Urothelium cell line (cell line): Measurements from ENCODE around the gene MSI2.

Source experiments
- DNase-seq: peaks from one replicate; pipeline ENCODE4 v3.0.0; 2011; ENCODE audit warnings: low spot score, mixed read lengths
- FAIRE-seq: peaks from 2 replicates; lab custom pipeline; 2011; peaks lifted over from hg19 to GRCh38; lab: Jason Lieb, UNC

MSI2 gene

DNA sequence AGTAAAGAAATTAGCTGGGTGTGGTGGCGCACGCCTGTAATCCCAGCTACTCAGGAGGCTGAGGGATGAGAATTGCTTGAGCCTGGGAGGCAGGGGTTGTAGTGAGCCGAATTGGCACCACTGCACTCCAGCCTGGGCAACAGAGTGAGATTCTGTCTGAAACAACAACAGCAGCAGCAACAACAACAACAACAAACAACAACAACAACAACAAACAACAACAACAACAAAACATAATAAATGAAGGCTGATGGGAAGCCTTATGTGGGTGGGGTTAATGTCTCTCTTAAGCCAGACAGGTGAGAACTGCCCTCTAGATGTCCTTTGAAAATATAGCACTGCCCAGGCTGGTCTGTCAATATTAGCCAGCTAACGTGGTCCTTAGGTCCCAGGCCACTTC, 107.3 kb downstream of the MSI2 start:
- FAIRE-seq, result no peak

GRCh38 chr17:57363998-57364643, 107.8 kb downstream of the MSI2 start:
- no peak for DNase-seq
- no peak for FAIRE-seq

More for the DNA sequence above, 107.3 kb downstream of the MSI2 start:
- no peak for DNase-seq

GRCh38 chr17:57365420-57365819, 109.1 kb downstream of the MSI2 start:
- DNase-seq, result no peak
- FAIRE-seq, result no peak

GRCh38 chr17:57366177-57366557, 109.8 kb downstream of the MSI2 start:
- no peak for FAIRE-seq
- no peak for DNase-seq

DNA sequence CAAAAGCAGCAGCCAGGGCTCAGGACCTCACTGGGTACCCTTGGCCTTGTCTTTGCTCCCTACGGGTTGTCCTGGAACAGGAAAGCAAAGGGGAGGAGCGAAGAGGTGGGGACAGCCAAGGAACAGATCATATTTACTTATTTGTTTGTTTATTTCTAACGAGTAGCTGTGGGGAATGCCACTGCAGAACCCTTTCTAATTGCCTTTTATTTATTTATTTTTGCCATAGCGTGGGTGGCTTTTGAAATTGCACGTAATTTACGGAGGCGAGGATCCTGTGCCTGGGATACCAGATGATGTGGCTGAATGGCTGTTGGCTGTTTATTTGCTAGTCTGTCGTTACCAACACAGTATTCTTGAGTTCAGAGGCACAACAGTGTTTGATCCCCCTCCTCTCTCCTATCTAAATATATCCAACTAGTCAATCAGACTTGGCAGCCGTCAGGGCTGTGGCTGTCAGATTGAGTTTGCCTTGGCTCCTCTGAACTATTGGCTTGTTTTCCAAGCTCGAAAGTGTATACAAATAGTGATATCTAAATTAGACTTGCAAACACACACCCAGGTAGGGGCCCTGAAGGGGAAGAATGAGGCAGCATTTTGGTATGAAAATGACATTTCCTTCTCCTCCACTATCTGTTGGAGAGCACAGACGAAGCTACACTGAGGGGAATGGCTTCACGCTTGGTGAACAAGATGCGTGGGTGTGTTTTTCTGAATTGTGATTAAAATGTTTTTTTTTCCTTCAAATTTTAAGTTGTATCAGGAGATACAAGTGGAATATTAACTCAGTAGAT, 110.4 kb downstream of the MSI2 start:
- FAIRE-seq (no peak), DNase-seq (no peak)

DNA sequence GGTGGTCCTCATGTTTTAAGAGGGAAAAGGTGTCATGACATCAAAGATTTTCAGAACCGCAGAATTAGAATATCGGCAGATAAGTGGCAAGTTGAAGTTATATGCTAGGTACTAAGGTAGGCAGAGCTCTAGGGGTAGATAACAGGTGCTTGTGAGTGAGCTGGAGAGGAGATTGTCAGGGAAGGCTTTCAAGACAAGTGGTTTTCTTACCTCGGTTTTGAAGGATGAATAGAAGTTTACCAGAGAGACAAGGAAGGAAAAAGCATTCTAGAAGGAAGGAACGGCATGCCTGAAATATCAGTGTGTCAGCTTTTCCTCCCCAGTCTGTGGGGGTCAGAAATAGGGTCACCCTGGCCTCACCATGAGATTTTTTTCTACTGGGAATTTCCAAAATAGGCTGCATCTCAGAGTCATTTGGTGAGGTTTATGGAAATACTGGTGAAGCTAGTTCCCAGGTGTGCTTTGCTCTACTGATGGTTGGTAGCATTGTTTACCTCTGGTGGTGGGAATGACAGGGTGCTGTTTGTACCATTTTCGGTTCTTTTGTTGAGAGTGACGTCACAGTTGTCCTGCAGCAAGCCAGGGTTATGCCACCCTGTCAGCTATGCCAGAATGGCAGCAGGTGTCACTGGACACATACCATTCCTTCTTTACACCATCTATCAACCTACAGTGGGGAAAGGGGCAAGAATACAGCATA, 112.5 kb downstream of the MSI2 start:
- DNase-seq (no peak), FAIRE-seq (no peak)

DNA sequence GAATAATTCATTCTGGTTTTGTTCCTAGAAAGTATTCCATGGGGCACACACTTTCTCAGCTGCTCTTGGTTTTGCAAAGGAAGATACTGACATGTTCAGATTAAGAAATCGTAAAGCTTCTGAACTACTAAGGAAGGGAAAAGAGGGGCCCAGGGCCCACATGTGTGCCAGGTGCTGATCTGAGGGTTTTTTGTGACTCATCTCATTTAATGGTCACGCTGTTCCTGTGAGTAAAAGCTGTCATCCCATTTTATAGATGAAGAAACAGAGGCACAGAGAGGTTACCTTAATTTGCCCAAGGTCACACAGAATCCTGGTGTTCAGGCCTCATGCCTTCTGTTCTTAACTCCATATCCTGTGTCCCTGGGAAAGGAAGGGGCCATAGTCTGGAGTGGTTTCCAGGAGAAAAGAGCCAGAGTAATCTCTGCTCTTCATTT, 113.2 kb downstream of the MSI2 start:
- no peak for DNase-seq
- no peak for FAIRE-seq

GRCh38 chr17:57370037-57370581, 113.8 kb downstream of the MSI2 start:
- no peak for FAIRE-seq
- DNase-seq, result peak; percentile 35

DNA sequence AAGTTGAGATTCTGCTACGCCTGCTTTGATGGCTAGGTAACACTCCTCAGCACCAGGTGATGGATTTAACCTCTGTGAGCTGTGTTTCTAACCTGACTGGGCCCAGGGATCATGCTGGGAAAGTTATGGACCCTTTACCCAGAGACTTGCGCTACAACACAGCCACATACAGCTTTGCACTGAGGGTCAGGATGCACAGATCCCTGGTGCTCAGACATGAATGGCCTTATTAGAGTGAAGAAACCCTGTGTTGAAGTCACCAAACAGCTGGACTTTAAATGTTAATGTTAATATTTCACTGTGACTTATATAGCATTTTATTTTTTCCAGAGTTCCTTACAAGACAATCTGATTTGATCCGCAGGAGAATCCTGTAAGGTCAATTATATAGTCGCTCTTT, 114.3 kb downstream of the MSI2 start:
- DNase-seq (no peak), FAIRE-seq (no peak)

DNA sequence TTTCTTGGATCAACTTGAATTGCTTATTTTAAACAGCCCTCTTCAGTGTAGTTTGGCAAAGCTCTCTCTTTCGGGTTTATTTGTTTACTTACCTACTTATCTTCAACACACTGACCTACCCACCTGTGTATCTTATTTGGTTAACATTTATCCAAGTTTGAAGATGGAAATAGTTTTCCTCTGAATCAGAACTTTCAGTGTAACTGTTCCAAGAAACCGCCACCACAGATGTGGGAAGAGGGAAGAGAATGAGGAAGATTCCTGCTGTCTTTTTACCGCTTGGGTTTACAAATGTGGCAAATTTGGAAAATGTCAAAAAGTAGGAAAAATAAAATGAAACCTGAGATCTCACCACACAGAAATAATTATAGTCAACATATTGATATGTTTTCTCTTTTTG, 115.8 kb downstream of the MSI2 start:
- DNase-seq (peak; percentile 44), FAIRE-seq (no peak)

DNA sequence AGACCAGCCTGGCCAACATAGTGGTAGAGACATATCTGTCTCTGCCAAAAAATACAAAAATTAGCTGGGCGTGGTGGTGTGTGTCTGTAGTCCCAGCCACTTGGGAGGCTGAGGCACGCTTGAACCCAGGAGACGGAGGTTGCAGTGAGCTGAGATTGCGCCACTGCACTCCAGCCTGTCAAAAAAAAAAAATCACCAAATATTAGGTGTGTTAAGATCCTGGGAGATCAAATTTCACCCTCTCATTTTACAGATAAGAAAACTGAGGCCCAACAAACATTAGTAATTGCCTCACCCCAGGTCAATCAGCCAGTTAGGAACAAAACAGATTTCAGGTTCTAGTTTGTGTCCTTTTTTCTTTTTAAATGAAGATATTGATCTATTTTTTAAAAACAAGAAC, 116.7 kb downstream of the MSI2 start:
- FAIRE-seq (no peak), DNase-seq (no peak)

DNA sequence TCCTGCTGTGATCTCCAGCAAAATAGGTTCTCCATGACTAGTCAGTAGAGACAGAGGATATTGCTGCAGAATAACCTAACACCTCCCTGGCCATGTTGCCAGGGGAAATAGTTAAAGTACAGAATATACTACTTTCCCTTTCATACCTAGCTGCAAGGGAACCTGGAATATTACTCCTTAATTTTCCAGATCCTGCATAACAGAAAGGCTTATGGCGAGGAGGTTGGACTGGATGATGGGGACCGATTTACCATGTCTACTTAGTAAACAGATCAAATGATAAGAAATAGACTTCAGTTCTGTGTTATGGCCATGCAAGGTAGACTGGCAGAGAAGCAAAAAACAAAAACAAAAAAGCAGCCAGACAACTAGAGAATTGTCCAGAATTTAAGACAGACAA, 117.4 kb downstream of the MSI2 start:
- DNase-seq (no peak), FAIRE-seq (no peak)

- DNase-seq (no peak), FAIRE-seq (no peak)
These were observed 118.9 kb downstream of the MSI2 start for GRCh38 chr17:57375040-57375769.

DNA sequence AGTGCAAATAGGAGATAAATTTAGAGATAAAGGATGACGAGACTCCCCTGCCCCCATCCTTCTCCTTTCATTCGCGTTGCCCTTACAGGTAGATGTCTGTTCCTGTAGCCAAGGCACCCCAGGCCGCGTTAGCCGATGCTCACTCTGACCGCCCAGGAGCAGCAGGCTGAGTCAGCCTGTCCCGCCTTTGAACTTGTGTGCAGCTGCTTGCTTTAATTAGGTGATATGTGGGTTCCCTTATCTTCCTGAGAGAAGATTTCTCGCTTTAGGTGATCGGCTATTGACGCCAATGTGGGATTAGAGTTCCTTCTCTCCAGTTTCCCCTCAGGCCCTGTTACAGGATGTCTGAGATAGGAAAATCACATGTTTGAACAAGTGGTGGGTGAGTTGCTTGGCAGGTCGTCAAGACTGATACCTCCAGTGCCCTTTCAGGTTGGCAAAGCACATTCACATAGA, 119.5 kb downstream of the MSI2 start:
- DNase-seq (no peak), FAIRE-seq (no peak)

DNA sequence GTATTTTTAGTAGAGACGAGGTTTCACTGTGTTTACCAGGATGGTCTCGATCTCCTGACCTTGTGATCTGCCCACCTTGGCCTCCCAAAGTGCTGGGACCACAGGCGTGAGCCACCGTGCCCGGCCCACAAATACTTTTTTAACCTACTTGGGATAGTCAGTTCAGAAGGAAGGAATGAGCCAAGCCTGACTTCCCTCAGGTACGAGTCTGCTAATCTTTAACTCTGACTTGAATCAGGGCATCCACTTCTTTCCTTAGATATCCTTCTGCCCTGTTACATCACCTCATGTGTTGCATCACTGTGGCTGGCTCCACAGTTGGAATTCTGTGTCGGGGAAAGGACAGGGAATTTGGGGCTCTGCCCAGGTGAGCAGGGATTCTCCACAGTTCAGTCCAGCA, 120.8 kb downstream of the MSI2 start:
- FAIRE-seq, result no peak
- DNase-seq, result no peak

DNA sequence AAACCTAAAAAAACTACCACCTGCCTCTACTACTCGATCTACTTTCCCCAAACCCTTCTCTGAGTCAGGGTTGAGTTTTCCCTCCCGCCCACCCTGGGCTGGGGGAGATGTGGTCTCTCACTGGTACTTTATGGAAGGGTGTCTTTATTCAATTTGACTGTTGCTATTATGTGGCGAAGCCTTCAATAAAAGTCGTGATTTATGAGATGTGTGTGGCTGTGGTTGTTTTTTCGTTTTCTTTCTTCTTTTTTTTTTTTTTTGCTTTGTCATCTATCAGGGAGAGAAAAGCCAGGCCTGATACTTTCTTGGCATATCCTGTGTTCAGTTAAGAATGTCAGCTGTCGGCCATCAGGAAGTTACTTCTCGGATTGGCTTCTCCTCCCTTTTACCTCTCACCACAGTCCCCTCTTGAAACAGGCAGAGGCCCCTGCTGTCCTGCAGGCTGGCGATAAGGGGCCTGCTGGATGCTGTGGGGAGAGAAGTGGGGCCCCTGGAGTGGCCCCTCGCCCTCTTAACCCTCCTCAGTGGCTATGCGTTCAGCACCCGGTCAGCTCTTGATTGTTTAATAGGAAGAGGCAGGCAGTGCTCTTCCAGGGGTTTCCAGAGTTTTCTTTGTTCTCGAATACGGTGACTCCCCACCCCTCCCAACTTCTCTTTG, 123.0 kb downstream of the MSI2 start:
- FAIRE-seq (no peak), DNase-seq (no peak)

DNA sequence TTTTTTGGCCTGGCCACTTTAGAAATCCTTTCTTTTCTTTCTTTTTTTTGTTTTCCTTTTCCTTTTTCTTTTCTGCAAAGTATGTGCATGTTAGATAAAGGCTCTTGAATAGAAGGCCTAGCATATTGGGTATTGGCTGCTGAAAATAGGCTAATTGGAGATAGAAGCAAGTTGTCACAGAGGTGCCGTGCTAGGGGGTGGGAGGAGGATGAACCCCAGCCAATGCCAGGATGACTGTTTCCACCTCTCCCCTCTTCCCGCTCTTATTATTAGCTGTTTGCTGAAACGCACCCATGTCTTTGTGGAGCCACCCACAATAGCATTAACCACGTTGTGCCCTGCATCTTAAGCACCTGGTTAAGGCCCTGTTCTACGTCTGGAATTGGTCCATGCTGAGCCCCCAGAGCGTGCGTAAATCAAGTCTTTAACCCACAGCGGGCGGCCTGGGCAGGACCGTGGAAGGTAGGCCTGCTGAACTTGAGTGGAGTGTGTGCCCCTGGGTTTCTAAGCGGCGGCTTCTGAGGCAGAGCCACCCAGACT, 123.6 kb downstream of the MSI2 start:
- FAIRE-seq (no peak), DNase-seq (no peak)

DNA sequence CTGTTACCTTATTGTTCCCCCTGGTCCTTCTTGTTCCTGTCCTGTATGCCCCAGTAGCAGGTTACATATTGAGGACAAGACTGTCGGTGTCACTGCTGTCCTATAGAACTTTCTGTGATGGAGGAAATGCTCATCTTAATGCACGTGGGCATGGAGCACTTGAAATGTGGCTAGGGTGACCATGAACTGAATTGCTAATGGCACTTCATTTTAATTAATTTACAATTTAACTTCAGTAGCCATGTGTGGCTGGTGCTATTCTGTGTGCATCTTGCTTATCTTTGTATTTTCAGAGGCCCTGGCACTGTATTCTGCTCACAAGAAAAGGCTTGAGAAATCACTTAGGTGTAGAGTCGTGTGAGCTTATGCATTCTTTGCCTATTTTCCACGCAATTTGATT, 125.2 kb downstream of the MSI2 start:
- no peak for FAIRE-seq
- no peak for DNase-seq

DNA sequence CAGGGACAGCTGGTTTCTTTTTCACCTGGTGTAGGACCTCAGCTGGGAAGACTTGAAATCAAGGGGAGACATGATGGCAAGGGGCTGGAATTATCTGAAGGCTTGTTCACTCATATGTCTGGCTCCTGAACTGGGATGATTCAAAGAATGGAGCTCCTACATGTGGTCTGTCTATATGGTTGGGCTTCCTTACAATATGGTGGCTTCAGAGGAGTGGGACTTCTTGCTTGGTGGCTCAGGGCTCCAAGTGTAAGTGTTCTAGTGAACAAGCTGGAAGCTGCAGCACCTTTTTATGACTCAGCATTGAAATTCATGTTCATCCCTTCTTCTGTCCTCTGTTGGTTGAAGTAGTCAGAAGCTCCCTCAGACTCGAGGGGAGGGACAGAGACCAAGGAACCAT, 127.9 kb downstream of the MSI2 start:
- no peak for FAIRE-seq
- no peak for DNase-seq

- DNase-seq (no peak), FAIRE-seq (no peak)
These were observed 129.7 kb downstream of the MSI2 start for GRCh38 chr17:57385975-57386374.
